HEK293 (cell line): ENCODE results near the gene RBMS1.

Source experiments
- CTCF ChIA-PET: fragments of 350-600 bp; formaldehyde crosslinking; extraction: SDS; loops from one replicate; lab custom pipeline; 2021; ENCODE audit warnings: antibody characterized with exemption; lab: Yijun Ruan, JAX
- POLR2A ChIA-PET: fragments of 300-600 bp; formaldehyde crosslinking; extraction: SDS; loops from one replicate; lab custom pipeline; 2020; ENCODE audit warnings: antibody characterized with exemption, inconsistent platforms; lab: Yijun Ruan, JAX
- H3K27ac ChIP-seq: fragments of 200-500 bp; sonication (Bioruptor generic); 2 replicates; pipeline ENCODE4 v1.5.1; 2014; ENCODE audit warnings: low read depth, low read length, control low read depth, inconsistent platforms; ENCODE audit errors: extremely low read depth
- H3K36me3 ChIP-seq, 2 experiments: fragments of 200-500 bp in 1 of 2; sonication (Bioruptor generic) in 1 of 2; 1 replicate in 1 of 2; 2 replicates in 1 of 2; pipeline ENCODE4 v1.5.1; 2014 to 2017; ENCODE audit warnings: inconsistent platforms in 2 of 2, low read length in 2 of 2; ENCODE audit not compliant: control insufficient read depth in 2 of 2, insufficient read depth in 1 of 2
- H3K4me1 ChIP-seq: fragments of 200-500 bp; sonication (Bioruptor generic); 2 replicates; pipeline ENCODE4 v1.5.1; 2014; ENCODE audit warnings: mild to moderate bottlenecking, low read length, inconsistent platforms; ENCODE audit not compliant: control insufficient read depth, insufficient read depth
- H3K4me3 ChIP-seq: 2 replicates; pipeline ENCODE4 v1.5.1; 2011; ENCODE audit warnings: low read depth, mild to moderate bottlenecking, control low read depth, low read length, moderate library complexity
- H3K9me3 ChIP-seq: fragments of 200-500 bp; sonication (Bioruptor generic); 2 replicates; pipeline ENCODE4 v1.5.1; 2014; ENCODE audit warnings: low read depth, low read length, inconsistent platforms; ENCODE audit not compliant: control insufficient read depth, insufficient read depth
- MZF1 ChIP-seq: fragments of 450-650 bp; formaldehyde crosslinking; IDR thresholded peaks from 2 replicates; pipeline ENCODE4 v1.5.1; 2017; ENCODE audit warnings: missing biosample characterization, missing genetic modification characterization, borderline replicate concordance
- PBX3 ChIP-seq: sonication (generic); formaldehyde crosslinking; IDR thresholded peaks from 2 replicates; pipeline ENCODE4 v1.8.1; 2022; ENCODE audit warnings: mild to moderate bottlenecking, moderate library complexity, missing genetic modification reagents
- REPIN1 ChIP-seq: fragments of 450-650 bp; formaldehyde crosslinking; IDR thresholded peaks from 2 replicates; pipeline ENCODE4 v1.5.1; 2017; ENCODE audit warnings: missing biosample characterization, missing genetic modification characterization, low read depth
- ZBTB7A ChIP-seq: fragments of 450-650 bp; formaldehyde crosslinking; IDR thresholded peaks from 2 replicates; pipeline ENCODE4 v1.5.1; 2016; ENCODE audit warnings: low read depth, missing biosample characterization, missing genetic modification characterization
- ZNF10 ChIP-seq: fragments of 450-650 bp; formaldehyde crosslinking; IDR thresholded peaks from 2 replicates; pipeline ENCODE4 v1.5.1; 2017; ENCODE audit warnings: missing biosample characterization, missing genetic modification characterization
- ZNF133 ChIP-seq: fragments of 450-650 bp; formaldehyde crosslinking; IDR thresholded peaks from 2 replicates; pipeline ENCODE4 v1.5.1; 2016; ENCODE audit warnings: missing biosample characterization, missing genetic modification characterization
- ZNF169 ChIP-seq: fragments of 450-650 bp; formaldehyde crosslinking; IDR thresholded peaks from 2 replicates; pipeline ENCODE4 v1.5.1; 2016; ENCODE audit warnings: missing biosample characterization, missing genetic modification characterization
- ZNF175 ChIP-seq: fragments of 450-650 bp; formaldehyde crosslinking; IDR thresholded peaks from 2 replicates; pipeline ENCODE4 v1.5.1; 2016; ENCODE audit warnings: missing biosample characterization, missing genetic modification characterization
- ZNF292 ChIP-seq: fragments of 450-650 bp; formaldehyde crosslinking; IDR thresholded peaks from 2 replicates; pipeline ENCODE4 v1.5.1; 2016; ENCODE audit warnings: low read depth, missing biosample characterization, missing genetic modification characterization, borderline replicate concordance
- ZNF394 ChIP-seq: fragments of 450-650 bp; formaldehyde crosslinking; IDR thresholded peaks from 2 replicates; pipeline ENCODE4 v1.5.1; 2016; ENCODE audit warnings: missing biosample characterization, missing genetic modification characterization, mild to moderate bottlenecking, moderate library complexity, borderline replicate concordance
- ZNF426 ChIP-seq: fragments of 450-650 bp; formaldehyde crosslinking; IDR thresholded peaks from 2 replicates; pipeline ENCODE4 v1.5.1; 2017; ENCODE audit warnings: missing biosample characterization, missing genetic modification characterization, mild to moderate bottlenecking, inconsistent platforms, moderate library complexity
- ZNF560 ChIP-seq: fragments of 450-650 bp; formaldehyde crosslinking; IDR thresholded peaks from 2 replicates; pipeline ENCODE4 v1.5.1; 2017; ENCODE audit warnings: missing biosample characterization, missing genetic modification characterization, borderline replicate concordance
- ZNF76 ChIP-seq: fragments of 450-650 bp; formaldehyde crosslinking; IDR thresholded peaks from 2 replicates; pipeline ENCODE4; 2016; ENCODE audit warnings: low read depth, missing biosample characterization, missing genetic modification characterization, borderline replicate concordance
- ZSCAN16 ChIP-seq: fragments of 450-650 bp; formaldehyde crosslinking; IDR thresholded peaks from 2 replicates; pipeline ENCODE4 v1.5.1; 2016; ENCODE audit warnings: missing biosample characterization, missing genetic modification characterization
- TF ChIP-seq, protein P1 (sequence below): fragments of 450-650 bp; formaldehyde crosslinking; IDR thresholded peaks from 2 replicates; pipeline ENCODE4 v1.5.1; 2017; ENCODE audit warnings: missing biosample characterization, missing genetic modification characterization

Gene RBMS1

DNA sequence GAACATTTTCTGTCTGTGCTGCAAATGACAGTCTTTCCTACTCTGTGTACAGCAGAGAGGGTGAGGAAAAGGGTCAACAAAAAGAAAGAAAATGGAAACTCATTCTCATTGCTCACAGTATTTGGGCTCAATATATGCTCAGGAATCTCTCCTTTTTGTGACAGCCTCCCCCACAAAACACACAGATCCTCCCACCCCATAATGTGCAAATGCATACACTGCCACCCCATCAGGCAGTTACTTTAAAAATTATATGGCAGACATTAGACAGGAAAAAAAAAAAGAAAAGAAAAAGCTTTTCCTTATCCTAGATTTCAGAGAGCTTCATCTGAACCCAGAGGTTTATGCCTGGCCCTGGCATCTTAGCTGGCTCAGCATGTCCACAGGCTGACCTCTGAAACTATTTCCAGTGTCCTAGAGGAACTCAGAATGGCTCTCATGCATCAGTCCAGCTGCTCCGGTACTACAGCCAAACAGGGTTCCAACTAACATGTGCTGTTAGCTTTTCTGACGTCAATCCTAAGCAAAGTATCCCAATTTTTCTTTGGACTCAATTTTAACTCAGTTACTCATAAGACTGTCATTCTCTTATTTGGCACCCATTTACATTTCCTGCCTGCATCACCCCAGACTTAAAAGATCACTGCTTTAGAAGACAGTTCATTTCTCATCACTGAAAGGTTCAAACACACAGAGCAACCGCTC, 105.9 kb downstream of the RBMS1 start:
- Histone ChIP-seq H3K27ac (no peak overlapping the region), H3K4me1 (peaks cover 14% of the 10 kb centered on the region), H3K36me3 (no peaks in the 10 kb centered on the region), H3K9me3 (no peaks in the 10 kb centered on the region), H3K4me3 (no peak overlapping the region)
- POLR2A ChIA-PET: no interaction called here
- CTCF ChIA-PET: interaction anchor here (0.6 to 0.9 kb wide), 4 partner anchors 11 to 1087 kb away, joined by 3 read pairs; no protein-coding TSS in a partner anchor
- no peak for TF ChIP-seq ZNF292 (tag by site-specific recombination)
- no peak for TF ChIP-seq ZNF133 (tag by site-specific recombination)
- no peak for TF ChIP-seq ZNF169 (tag by site-specific recombination)
- no peak for TF ChIP-seq ZSCAN16 (tag by site-specific recombination)
- TF ChIP-seq ZBTB7A (tag by site-specific recombination): no peak
- TF ChIP-seq ZNF394 (tag by site-specific recombination): no peak
- TF ChIP-seq ZNF426 (tag by site-specific recombination): no peak

DNA sequence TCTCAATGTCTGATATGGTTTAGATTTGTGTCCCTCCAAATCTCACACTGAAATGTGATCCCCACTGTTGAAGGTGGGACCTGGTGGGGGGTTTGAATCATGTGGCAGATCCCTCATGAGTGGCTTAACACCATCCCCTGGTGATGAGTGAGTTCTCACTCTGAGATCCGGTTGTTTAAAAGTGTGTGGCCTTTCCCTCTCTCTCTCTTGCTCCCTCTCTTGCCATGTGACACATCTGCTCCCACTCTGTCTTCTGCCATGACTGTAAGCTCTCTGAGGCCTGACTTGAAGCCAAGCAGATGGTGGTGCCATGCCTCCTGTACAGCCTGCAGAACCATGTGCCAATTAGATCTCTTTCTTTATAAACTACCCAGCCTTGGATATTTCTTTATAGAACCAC, 108.8 kb downstream of the RBMS1 start:
- POLR2A ChIA-PET: no interaction called here
- Histone ChIP-seq H3K36me3 (no peaks in the 10 kb centered on the region), H3K27ac (no peak overlapping the region), H3K4me3 (no peak overlapping the region), H3K4me1 (peaks cover 16% of the 10 kb centered on the region), H3K9me3 (no peaks in the 10 kb centered on the region)
- TF ChIP-seq ZNF169 (tag by site-specific recombination): no peak
- TF ChIP-seq ZNF76 (tag by site-specific recombination): no peak
- peak; percentile 29; the same call in 1 of the 2 replicates for TF ChIP-seq MZF1 (tag by site-specific recombination)
- CTCF ChIA-PET: interaction anchor here (0.5 to 0.8 kb wide), 3 partner anchors 61 to 175 kb away, joined by 3 to 4 read pairs (median 3); no protein-coding TSS in a partner anchor

- ChIA-PET CTCF (no interaction called here), POLR2A (no interaction called here)
- H3K4me1 ChIP-seq: peaks cover 21% of the 10 kb centered on the region
- H3K36me3 ChIP-seq: no peaks in the 10 kb centered on the region
- TF ChIP-seq REPIN1 (tag by site-specific recombination) (no peak), ZNF175 (tag by site-specific recombination) (no peak), PBX3 (CRISPR knock-in tag) (no peak), ZNF10 (no peak), ZNF560 (tag by site-specific recombination) (no peak)
- TF ChIP-seq, protein P1, sequence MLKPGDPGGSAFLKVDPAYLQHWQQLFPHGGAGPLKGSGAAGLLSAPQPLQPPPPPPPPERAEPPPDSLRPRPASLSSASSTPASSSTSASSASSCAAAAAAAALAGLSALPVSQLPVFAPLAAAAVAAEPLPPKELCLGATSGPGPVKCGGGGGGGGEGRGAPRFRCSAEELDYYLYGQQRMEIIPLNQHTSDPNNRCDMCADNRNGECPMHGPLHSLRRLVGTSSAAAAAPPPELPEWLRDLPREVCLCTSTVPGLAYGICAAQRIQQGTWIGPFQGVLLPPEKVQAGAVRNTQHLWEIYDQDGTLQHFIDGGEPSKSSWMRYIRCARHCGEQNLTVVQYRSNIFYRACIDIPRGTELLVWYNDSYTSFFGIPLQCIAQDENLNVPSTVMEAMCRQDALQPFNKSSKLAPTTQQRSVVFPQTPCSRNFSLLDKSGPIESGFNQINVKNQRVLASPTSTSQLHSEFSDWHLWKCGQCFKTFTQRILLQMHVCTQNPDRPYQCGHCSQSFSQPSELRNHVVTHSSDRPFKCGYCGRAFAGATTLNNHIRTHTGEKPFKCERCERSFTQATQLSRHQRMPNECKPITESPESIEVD (tag by site-specific recombination): 0 out of 2 replicates have a peak, but pooled peaks have one; percentile 24
- no peaks in the 10 kb centered on the region for H3K9me3 ChIP-seq
- H3K4me3 ChIP-seq: no peak overlapping the region
- H3K27ac ChIP-seq: no peak overlapping the region
Measured at GRCh38 chr2:160381425-160381951, 112.1 kb downstream of the RBMS1 start.
